Mononuclear cell (primary cell): Measurements from ENCODE around the gene TMUB1. TPM values are rescaled to one million over a fixed set of nuclear protein-coding genes. Genes with fewer than 3 reads are reported as not detected.

Experiments
- H3K27me3 ChIP-seq: 2 replicates; pipeline ENCODE4 v1.6.0; 2011; ENCODE audit warnings: low read length, control low read depth; ENCODE audit not compliant: insufficient read depth
- H3K4me1 ChIP-seq: 2 replicates; pipeline ENCODE4 v1.5.1; 2011; ENCODE audit warnings: mild to moderate bottlenecking, low read length, control low read depth; ENCODE audit not compliant: insufficient read depth
- H3K4me3 ChIP-seq: 2 replicates; pipeline ENCODE4 v1.5.1; 2011; ENCODE audit warnings: mild to moderate bottlenecking, low read length, moderate library complexity
- H3K9me3 ChIP-seq: 2 replicates; pipeline ENCODE4 v1.5.1; 2011; ENCODE audit warnings: low read depth, mild to moderate bottlenecking, control low read depth, low read length
- total RNA-seq: library from RNA; depleted of rRNA; stranded (reverse); fragments of >200 nt; gene quantifications from one replicate; pipeline ENCODE4 v1.2.3, GENCODE V29; 2012

Gene TMUB1
- total RNA-seq, 1 donor: 20.0 TPM

DNA sequence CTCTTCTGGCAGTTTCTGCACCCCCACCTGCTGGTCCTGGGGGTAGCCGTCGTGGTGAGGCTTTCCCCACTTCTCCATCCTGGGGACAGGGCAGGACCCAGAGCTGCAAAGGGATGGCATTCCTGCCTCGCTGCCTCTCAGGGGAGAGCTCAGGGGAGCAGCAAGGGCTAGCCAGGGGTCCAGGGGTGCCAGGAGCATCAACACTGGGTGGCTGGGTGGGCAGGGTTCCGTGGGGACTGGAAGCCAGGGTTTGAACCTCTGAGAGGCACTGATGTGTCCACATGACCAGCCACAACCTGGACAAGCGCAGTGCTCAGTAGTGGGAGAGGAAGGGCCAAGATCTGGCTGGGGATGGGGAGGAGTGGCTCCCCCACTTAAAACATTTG is 49.4 kb downstream of the TMUB1 start:
- Histone ChIP-seq H3K4me1 (peaks cover 12% of the 10 kb centered on the region), H3K4me3 (no peak overlapping the region), H3K27me3 (no peaks in the 10 kb centered on the region), H3K9me3 (no peaks in the 10 kb centered on the region)

DNA sequence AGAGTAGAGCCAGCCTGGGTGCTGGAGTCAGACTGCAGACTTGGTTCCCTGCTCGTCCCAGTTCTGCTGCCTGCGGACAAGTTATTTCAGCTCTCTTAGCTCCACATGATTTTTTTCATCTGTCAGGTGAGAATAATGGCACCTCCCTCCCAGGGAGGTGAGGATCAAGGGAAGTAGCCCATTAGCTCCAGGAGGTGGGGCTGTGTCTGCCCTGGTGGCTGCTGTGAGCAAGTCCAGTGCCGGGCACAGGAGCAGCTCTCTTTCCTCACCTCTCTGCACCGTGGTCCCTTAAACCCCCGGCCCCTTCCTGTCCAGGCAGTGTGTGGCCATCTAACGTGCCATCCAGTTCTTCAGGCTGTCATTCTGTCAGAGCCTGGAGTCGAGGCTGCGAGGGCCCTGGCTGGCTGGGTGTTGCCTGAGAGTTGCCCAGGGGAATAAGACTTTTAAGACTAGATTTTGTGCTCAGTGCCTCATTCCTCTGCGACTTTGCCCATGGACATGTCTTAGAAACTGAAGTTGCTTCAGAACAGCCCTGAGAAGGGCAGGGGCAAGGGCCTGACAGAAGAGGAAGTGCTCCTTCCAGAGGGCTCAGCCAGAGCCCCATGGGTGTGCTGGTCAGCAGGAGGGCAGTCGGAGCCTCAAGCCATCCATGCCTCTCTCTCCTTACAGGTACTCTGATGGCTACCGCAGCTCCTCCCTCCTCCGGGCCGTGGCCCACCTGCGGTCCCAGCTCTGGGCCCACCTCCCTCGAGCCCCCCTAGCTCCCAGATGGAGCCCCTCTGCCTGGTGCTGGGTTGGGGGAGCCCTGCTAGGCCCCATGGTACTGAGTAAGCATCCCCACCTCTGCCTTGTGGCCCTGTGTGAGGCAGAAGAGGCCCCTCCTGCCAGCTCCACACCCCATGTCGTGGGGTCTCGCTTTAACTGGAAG is 50.1 kb downstream of the TMUB1 start:
- Histone ChIP-seq H3K4me1 (peaks cover 12% of the 10 kb centered on the region), H3K9me3 (no peaks in the 10 kb centered on the region), H3K4me3 (no peak overlapping the region), H3K27me3 (no peaks in the 10 kb centered on the region)

Other genes starting within 250 kb of the TMUB1 start
- 0.10 TPM for gene AOC1, start 231.0 kb downstream of the TMUB1 start, total RNA-seq
- gene KCNH2, start 105.2 kb downstream of the TMUB1 start, total RNA-seq: 0.94 TPM
- gene NOS3, start 92.5 kb downstream of the TMUB1 start, total RNA-seq: 2.1 TPM
- 3.6 TPM for gene ATG9B, start 59.0 kb downstream of the TMUB1 start, total RNA-seq
- gene ABCB8, start 55.0 kb downstream of the TMUB1 start, total RNA-seq: 21.5 TPM
- 0.84 TPM for gene ASIC3, start 35.0 kb downstream of the TMUB1 start, total RNA-seq
- gene CDK5, start 25.6 kb downstream of the TMUB1 start, total RNA-seq: 3.7 TPM
- 9.4 TPM for gene SLC4A2, start 23.9 kb downstream of the TMUB1 start, total RNA-seq
- gene FASTK, start 2.7 kb downstream of the TMUB1 start, total RNA-seq: 33.6 TPM
- gene AGAP3, start 3.0 kb upstream of the TMUB1 start, total RNA-seq: 23.6 TPM
- gene GBX1, start 84.2 kb upstream of the TMUB1 start, total RNA-seq: not detected
- gene ASB10, start 103.8 kb upstream of the TMUB1 start, total RNA-seq: not detected
- gene H2BK1, start 127.0 kb upstream of the TMUB1 start, total RNA-seq: not detected
- gene ABCF2, start 143.7 kb upstream of the TMUB1 start, total RNA-seq: 9.7 TPM
- gene CHPF2, start 149.0 kb upstream of the TMUB1 start, total RNA-seq: 25.0 TPM
- 35.8 TPM for gene SMARCD3, start 165.2 kb upstream of the TMUB1 start, total RNA-seq